H1 (cell line): ENCODE data around the gene MVD. TPM values are rescaled to one million over a fixed set of nuclear protein-coding genes. Genes with fewer than 3 reads are reported as not detected.
"Not testable (repeated sequence)": the region's sequence is repeated elsewhere in the genome, so short reads cannot be mapped to it uniquely, and the experiment has no call there.

Source experiments
- CTCF ChIA-PET: fragments of 300-600 bp; sonication (Branson Sonifier 250); formaldehyde crosslinking; loops from one replicate; lab custom pipeline; 2021; ENCODE audit not compliant: partially characterized antibody; lab: Charles Lee
- POLR2A ChIA-PET: fragments of 300-600 bp; sonication (Branson Sonifier 250); formaldehyde crosslinking; loops from one replicate; lab custom pipeline; 2021; ENCODE audit warnings: inconsistent platforms; ENCODE audit not compliant: partially characterized antibody; lab: Charles Lee
- DNase-seq, 2 experiments: peaks; one replicate each; pipeline versions ENCODE4 v3.0.0 to v3.0.0-alpha.2; 2010 to 2022; ENCODE audit warnings: low spot score in 2 of 2, low read depth in 1 of 2, mixed read lengths in 1 of 2
- FAIRE-seq: peaks from 2 replicates; lab custom pipeline; 2011; peaks lifted over from hg19 to GRCh38; lab: Jason Lieb, UNC
- H2AFZ ChIP-seq: 2 replicates; pipeline ENCODE4 v1.8.1; 2012; ENCODE audit warnings: low read length, inconsistent platforms
- H2AK5ac ChIP-seq: 2 replicates; pipeline ENCODE4 v1.6.1; 2013; ENCODE audit warnings: low read depth, low read length
- H2BK120ac ChIP-seq: replicated peaks from 2 replicates; pipeline ENCODE3; 2013; ENCODE audit warnings: low read depth, low read length, inconsistent platforms
- H2BK12ac ChIP-seq: 2 replicates; pipeline ENCODE4 v1.6.1; 2013; ENCODE audit warnings: low read depth, low read length
- H2BK15ac ChIP-seq: 2 replicates; pipeline ENCODE4 v1.6.1; 2013; ENCODE audit warnings: low read length
- H2BK20ac ChIP-seq: 2 replicates; pipeline ENCODE4 v1.6.1; 2013; ENCODE audit warnings: low read length
- H2BK5ac ChIP-seq: 2 replicates; pipeline ENCODE4 v1.6.1; 2013; ENCODE audit warnings: low read depth, low read length
- H3K14ac ChIP-seq: 2 replicates; pipeline ENCODE4 v1.6.1; 2013; ENCODE audit warnings: inconsistent platforms; ENCODE audit not compliant: insufficient read length
- H3K18ac ChIP-seq: 2 replicates; pipeline ENCODE4 v1.6.1; 2013; ENCODE audit warnings: low read length; ENCODE audit errors: extremely low read depth
- H3K23ac ChIP-seq: 2 replicates; pipeline ENCODE4 v1.6.1; 2013; ENCODE audit warnings: inconsistent platforms; ENCODE audit not compliant: insufficient read length
- H3K23me2 ChIP-seq: 2 replicates; pipeline ENCODE4 v1.6.1; 2013; ENCODE audit warnings: low read depth, low read length
- H3K27ac ChIP-seq: 2 replicates; pipeline ENCODE4 v1.6.1; 2011; ENCODE audit warnings: low read depth, low read length, inconsistent platforms
- H3K27me3 ChIP-seq, 4 experiments: replicated peaks in 1 of 4; 1 replicate in 1 of 4; 2 replicates in 3 of 4; pipeline versions ENCODE4 v1.6.1 to v1.8.1; 2011 to 2013; ENCODE audit warnings: low read length in 3 of 4, mild to moderate bottlenecking in 3 of 4, inconsistent platforms in 2 of 4, mixed read lengths in 2 of 4, moderate library complexity in 1 of 4; ENCODE audit not compliant: control insufficient read depth in 3 of 4, insufficient read depth in 3 of 4; ENCODE audit errors: extremely low read depth in 1 of 4
- H3K36me3 ChIP-seq, 4 experiments: 2 replicates each; pipeline versions ENCODE4 v1.6.1 to v1.8.1; 2011 to 2013; ENCODE audit warnings: mild to moderate bottlenecking in 4 of 4, low read length in 3 of 4, moderate library complexity in 2 of 4, control low read depth in 1 of 4, inconsistent platforms in 1 of 4; ENCODE audit not compliant: insufficient read depth in 4 of 4, control insufficient read depth in 2 of 4
- H3K4ac ChIP-seq: replicated peaks from 2 replicates; pipeline ENCODE3; 2013; ENCODE audit warnings: low read length, low read depth, mixed read lengths, inconsistent platforms; ENCODE audit not compliant: insufficient read length
- H3K4me1 ChIP-seq, 4 experiments: replicated peaks in 1 of 4; 1 replicate in 1 of 4; 2 replicates in 3 of 4; pipeline versions ENCODE4 v1.6.1 to v1.8.1; 2011 to 2013; ENCODE audit warnings: low read length in 3 of 4, inconsistent platforms in 2 of 4, mixed read lengths in 1 of 4; ENCODE audit not compliant: insufficient read depth in 4 of 4, control insufficient read depth in 3 of 4
- H3K4me2 ChIP-seq, 2 experiments: 2 replicates each; pipeline versions ENCODE4 v1.6.1 to v1.8.1; 2011 to 2013; ENCODE audit warnings: low read depth in 2 of 2, low read length in 2 of 2, control low read depth in 1 of 2, inconsistent platforms in 1 of 2, mild to moderate bottlenecking in 1 of 2; ENCODE audit not compliant: insufficient read depth in 1 of 2
- H3K4me3 ChIP-seq, 4 experiments: fragments of 200-600, 300-600 bp in 1 of 4; sonication (generic), shearing (Covaris generic), sonication (Bioruptor Twin) in 1 of 4; 2 replicates each; pipeline versions ENCODE4 v1.5.1 to v1.8.1; 2011 to 2016; ENCODE audit warnings: low read length in 4 of 4, low read depth in 3 of 4, control low read depth in 2 of 4, inconsistent platforms in 2 of 4, mild to moderate bottlenecking in 2 of 4, mixed read lengths in 1 of 4, moderate library complexity in 1 of 4; ENCODE audit not compliant: insufficient read depth in 2 of 4; ENCODE audit errors: extremely low read depth in 1 of 4
- H3K56ac ChIP-seq: replicated peaks from 2 replicates; pipeline ENCODE3; 2013; ENCODE audit warnings: low read depth, mild to moderate bottlenecking, mixed read lengths, low read length, inconsistent platforms; ENCODE audit not compliant: insufficient read length
- H3K79me1 ChIP-seq: 2 replicates; pipeline ENCODE4 v1.6.1; 2013; ENCODE audit warnings: low read depth, low read length, control low read depth
- H3K79me2 ChIP-seq, 2 experiments: 2 replicates each; pipeline versions ENCODE4 v1.6.1 to v1.8.1; 2012 to 2013; ENCODE audit warnings: low read length in 2 of 2, mild to moderate bottlenecking in 2 of 2, inconsistent platforms in 1 of 2; ENCODE audit not compliant: insufficient read depth in 2 of 2, control insufficient read depth in 1 of 2
- H3K9ac ChIP-seq, 4 experiments: replicated peaks in 1 of 4; 1 replicate in 1 of 4; 2 replicates in 3 of 4; pipeline versions ENCODE4 v1.6.1 to v1.8.1; 2011 to 2013; ENCODE audit warnings: low read depth in 3 of 4, low read length in 3 of 4, control low read depth in 2 of 4, mild to moderate bottlenecking in 2 of 4, moderate library complexity in 2 of 4, inconsistent platforms in 1 of 4; ENCODE audit errors: extremely low read depth in 1 of 4
- H3K9me3 ChIP-seq, 2 experiments: 2 replicates each; pipeline versions ENCODE4 v1.6.1 to v1.8.1; 2012 to 2013; ENCODE audit warnings: mild to moderate bottlenecking in 2 of 2, moderate library complexity in 2 of 2, control low read depth in 1 of 2, inconsistent platforms in 1 of 2, low read depth in 1 of 2, low read length in 1 of 2, mixed read lengths in 1 of 2; ENCODE audit not compliant: insufficient read depth in 2 of 2
- H4K20me1 ChIP-seq, 2 experiments: replicated peaks in 1 of 2; 2 replicates each; pipeline versions ENCODE3 to v1.8.1; 2011 to 2013; ENCODE audit warnings: inconsistent platforms in 2 of 2, low read length in 2 of 2, mild to moderate bottlenecking in 1 of 2; ENCODE audit not compliant: insufficient read depth in 2 of 2, control insufficient read depth in 1 of 2
- H4K5ac ChIP-seq: 2 replicates; pipeline ENCODE4 v1.6.1; 2013; ENCODE audit warnings: low read length, low read depth, mixed read lengths, inconsistent platforms; ENCODE audit not compliant: insufficient read length
- H4K8ac ChIP-seq: 2 replicates; pipeline ENCODE4 v1.8.0; 2013; ENCODE audit warnings: mild to moderate bottlenecking, moderate library complexity, low read length, inconsistent platforms; ENCODE audit not compliant: insufficient read depth; ENCODE audit errors: extremely low read depth
- H4K91ac ChIP-seq: replicated peaks from 2 replicates; pipeline ENCODE3; 2013; ENCODE audit warnings: low read length, mixed read lengths, inconsistent platforms; ENCODE audit not compliant: insufficient read length
- WGBS, 2 experiments: shearing (Covaris generic) in 1 of 2; methylation state at CpG; one replicate each; pipeline versions ENCODE4 v1.1.6 to v1.1.7; 2013 to 2015; ENCODE audit warnings: low lambda C conversion rate in 2 of 2, mixed read lengths in 2 of 2, inconsistent platforms in 1 of 2, low coverage in 1 of 2, missing lambda C conversion rate in 1 of 2; ENCODE audit not compliant: insufficient replicate concordance in 2 of 2, insufficient coverage in 1 of 2, insufficient read length in 1 of 2; ENCODE audit errors: extremely low coverage in 1 of 2, missing lambda C conversion rate in 1 of 2; 5-methylcytosine and 5-hydroxymethylcytosine counted together
- polyA plus RNA-seq, 7 experiments: library from polyadenylated mRNA; depleted of rRNA in 3 of 7; stranded (reverse) in 5 of 7; unstranded in 2 of 7; fragments of >200 nt in 5 of 7; fragments of 200-250 nt in 2 of 7; gene quantifications; 1 replicate in 5 of 7; 2 replicates in 1 of 7; 4 replicates in 1 of 7; pipeline versions ENCODE4 v1.2.1 to v1.2.3, GENCODE V29; 2011 to 2013; ENCODE audit warnings: missing spikeins in 2 of 7, mixed read lengths in 2 of 7
- total RNA-seq: library from RNA; stranded (reverse); fragmentation: NEBNext Ultra II Directional; extraction: Animal tissue kit (Norgen Biotek cat#: 25700); gene quantifications from 2 replicates; pipeline ENCODE4 v1.2.1, GENCODE V29; 2021

Gene MVD
- total and polyA plus RNA-seq, 2 of the 8 experiments (the other 6 are each of a cell fraction or from before 2014, with no cell fraction given): 47.2 to 77.3 TPM

DNA sequence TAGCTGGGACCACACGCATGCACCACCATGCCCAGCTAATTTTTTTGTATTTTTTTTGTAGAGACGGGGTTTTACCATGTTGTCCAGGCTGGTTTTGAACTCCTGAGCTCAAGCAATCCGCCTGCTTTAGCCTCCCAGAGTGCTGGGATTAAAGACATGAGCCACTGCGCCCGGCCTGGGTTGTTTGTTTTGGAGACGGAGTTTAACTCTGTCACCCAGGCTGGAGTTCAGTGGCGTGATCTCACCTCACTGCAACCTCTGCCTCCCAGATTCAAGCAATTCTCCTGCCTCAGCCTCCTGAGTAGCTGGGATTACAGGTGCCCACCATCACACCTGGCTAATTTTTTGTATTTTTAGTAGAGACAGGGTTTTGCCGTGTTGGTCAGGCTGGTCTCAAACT lies 53.5 kb downstream of the MVD start:
- H2BK20ac ChIP-seq, H3K4me1 ChIP-seq, H2BK5ac ChIP-seq, H2BK12ac ChIP-seq, H3K79me2 ChIP-seq, H3K4me2 ChIP-seq, H3K18ac ChIP-seq, DNase-seq, H3K79me1 ChIP-seq, H2AFZ ChIP-seq, H4K91ac ChIP-seq, H3K27ac ChIP-seq, H3K23ac ChIP-seq, H2AK5ac ChIP-seq, H3K9me3 ChIP-seq, H3K14ac ChIP-seq, H3K56ac ChIP-seq, H3K4me3 ChIP-seq, H3K9ac ChIP-seq, H3K4ac ChIP-seq, H3K27me3 ChIP-seq, FAIRE-seq, H2BK15ac ChIP-seq, H4K5ac ChIP-seq, H3K23me2 ChIP-seq, H4K8ac ChIP-seq, H2BK120ac ChIP-seq: not testable (repeated sequence)
- 93% methylated on average over 8 of the region's 8 CpGs; no CpG with 5 or more reads in 1 of the 2 experiments for WGBS, 2 experiments
- peaks cover 6 to 25% of the 10 kb centered on the region in 2 experiments for H4K20me1 ChIP-seq
- CTCF ChIA-PET: interaction anchor here (0.6 to 6.1 kb wide), 24 partner anchors 8 to 1285 kb away, joined by 3 to 89 read pairs (median 4); partner anchors contain the start of genes IL17C and ZC3H18
- H3K36me3 ChIP-seq: peaks cover 2 to 26% (median 7%) of the 10 kb centered on the region in 4 experiments; a peak in 4 of 8 replicates
- POLR2A ChIA-PET: interaction anchor here (1.2 to 1.9 kb wide), 4 partner anchors 9 to 31 kb away, joined by 3 to 6 read pairs (median 4); no protein-coding TSS in a partner anchor
